Kidney (tissue), 22 donors: ENCODE data around the gene TEN1. TPM values are rescaled to one million over a fixed set of nuclear protein-coding genes. Genes with fewer than 3 reads are reported as not detected.
A peak's percentile ranks its signal among the peaks of the same experiment; 100 is the strongest.

Experiments used
- DNase-seq, 5 donors: peaks; one replicate each; pipeline ENCODE4 v3.0.0-alpha.2; 2013 to 2020
- FAIRE-seq: peaks from 2 replicates; lab custom pipeline; 2012; peaks lifted over from hg19 to GRCh38; lab: Jason Lieb, UNC
- H3K27ac ChIP-seq, 2 donors: one replicate each; pipeline ENCODE4 v1.7.0; 2013; ENCODE audit warnings: low read depth in 2 of 2, low read length in 2 of 2, inconsistent platforms in 1 of 2
- H3K27me3 ChIP-seq: one replicate; pipeline ENCODE4 v1.7.1; 2013; ENCODE audit warnings: low read length, inconsistent platforms; ENCODE audit not compliant: control insufficient read depth, insufficient read depth
- H3K36me3 ChIP-seq, 3 donors: one replicate each; pipeline versions ENCODE4 v1.7.0 to v1.7.1; 2013; ENCODE audit warnings: low read length in 3 of 3, control low read depth in 1 of 3, inconsistent platforms in 1 of 3; ENCODE audit not compliant: insufficient read depth in 3 of 3, control insufficient read depth in 2 of 3
- H3K4me1 ChIP-seq, 3 donors: one replicate each; pipeline versions ENCODE4 v1.7.0 to v1.7.1; 2013; ENCODE audit warnings: low read length in 3 of 3, inconsistent platforms in 1 of 3, low read depth in 1 of 3; ENCODE audit not compliant: control insufficient read depth in 2 of 3, insufficient read depth in 2 of 3
- H3K4me3 ChIP-seq, 3 donors: one replicate each; pipeline versions ENCODE4 v1.7.0 to v1.8.1; 2013; ENCODE audit warnings: low read length in 3 of 3, control low read depth in 1 of 3, inconsistent platforms in 1 of 3
- H3K9ac ChIP-seq, 3 donors: one replicate each; pipeline versions ENCODE4 v1.7.0 to v1.7.1; 2013; ENCODE audit warnings: low read length in 3 of 3, control low read depth in 1 of 3, inconsistent platforms in 1 of 3
- H3K9me3 ChIP-seq, 3 donors: one replicate each; pipeline versions ENCODE4 v1.7.0 to v1.7.1; 2013; ENCODE audit warnings: low read length in 3 of 3, control low read depth in 1 of 3, inconsistent platforms in 1 of 3; ENCODE audit not compliant: control insufficient read depth in 2 of 3, insufficient read depth in 1 of 3
- intact Hi-C: fragments of 100-400 bp; cut with DNase I; formaldehyde crosslinking; loops from one replicate; pipeline ENCODE4 v1.11.1; 2022
- long read RNA-seq, 10 donors: library from polyadenylated mRNA in 1 of 10; unstranded in 1 of 10; transcript quantifications; one replicate each; pipeline ENCODE4 v2.0.0 and lab custom pipeline, GENCODE V29; 2021 to 2026
- polyA plus RNA-seq: library from polyadenylated mRNA; stranded (reverse); fragments of 350-450 nt; fragmentation: Illumina TruSeq; extraction: RNeasy Lipid Tissue Mini Kit (QIAGEN cat#74804); gene quantifications from one replicate; pipeline ENCODE4 v1.2.3, GENCODE V29; 2014; ENCODE audit warnings: low read depth, low replicate concordance; ENCODE audit not compliant: insufficient read depth
- total RNA-seq: library from RNA; stranded (reverse); fragmentation: NEBNext Ultra II Directional; extraction: Animal tissue kit (Norgen Biotek cat#: 25700); gene quantifications from one replicate; pipeline ENCODE4 v1.2.1, GENCODE V29; 2021
- TF ChIP-seq, protein P1 (sequence below): IDR thresholded peaks from 3 replicates; pipeline ENCODE4 v1.5.1; 2012; ENCODE audit warnings: mild to moderate bottlenecking, moderate library complexity, borderline replicate concordance; ENCODE audit not compliant: insufficient read depth; ENCODE audit errors: extremely low read depth
- donor health status: control.
- donor health status: control.
- donor health status: control.
- donor health status: control.
- donor health status: control.
- donor health status: DM: yes; HTN: yes; CAD: no.
- donor health status: Normal renal cell carcinoma (clear cell type).

TEN1 gene
- total RNA-seq (21.3 TPM), polyA plus RNA-seq (40.8 TPM)
- long read RNA-seq, donor 1, transcript TEN1-201 (4 exons, 994 nt), result major isoform, 16 of 16 reads
- long read RNA-seq, donor 1, partial matches to known transcripts, result 0 of 16 reads
- long read RNA-seq, donor 1, other reads (novel, unspliced or antisense), result 0 of 16 reads
- long read RNA-seq, donor 2, transcript TEN1-201 (4 exons, 994 nt), result major isoform, 13 of 14 reads
- long read RNA-seq, donor 2, partial matches to known transcripts, result 0 of 14 reads
- long read RNA-seq, donor 2, other reads (novel, unspliced or antisense), result 0 of 14 reads
- long read RNA-seq, donor 3, transcript TEN1-201 (4 exons, 994 nt), result major isoform, 20 of 22 reads
- long read RNA-seq, donor 3, partial matches to known transcripts, result 0 of 22 reads
- long read RNA-seq, donor 3, other reads (novel, unspliced or antisense), result 0 of 22 reads
- long read RNA-seq, donor 4, partial matches to known transcripts, result 0 of 4 reads
- long read RNA-seq, donor 4, other reads (novel, unspliced or antisense), result 0 of 4 reads
- long read RNA-seq, donor 5, result 0 reads
- long read RNA-seq, donor 6, transcript TEN1-201 (4 exons, 994 nt), result major isoform, 9 of 9 reads
- long read RNA-seq, donor 6, partial matches to known transcripts, result 0 of 9 reads
- long read RNA-seq, donor 6, other reads (novel, unspliced or antisense), result 0 of 9 reads
- long read RNA-seq, donor 7, transcript TEN1-201 (4 exons, 994 nt), result major isoform, 6 of 9 reads
- long read RNA-seq, donor 7, partial matches to known transcripts, result 1 of 9 reads
- long read RNA-seq, donor 7, other reads (novel, unspliced or antisense), result 2 of 9 reads
- long read RNA-seq, donor 8, transcript TEN1-201 (4 exons, 994 nt), result major isoform, 14 of 14 reads
- long read RNA-seq, donor 8, partial matches to known transcripts, result 0 of 14 reads
- long read RNA-seq, donor 8, other reads (novel, unspliced or antisense), result 0 of 14 reads
- long read RNA-seq, donor 9, transcript TEN1-201 (4 exons, 994 nt), result major isoform, 5 of 7 reads
- long read RNA-seq, donor 9, partial matches to known transcripts, result 0 of 7 reads
- long read RNA-seq, donor 9, other reads (novel, unspliced or antisense), result 0 of 7 reads
- long read RNA-seq, donor 10, transcript TEN1-201 (4 exons, 994 nt), result major isoform, 6 of 6 reads
- long read RNA-seq, donor 10, partial matches to known transcripts, result 0 of 6 reads
- long read RNA-seq, donor 10, other reads (novel, unspliced or antisense), result 0 of 6 reads

GRCh38 chr17:75978938-75979704 lies at the start of gene TEN1, which contains the start of gene ACOX1:
TSS of gene TEN1 (plus strand) at chr17:75979240. CDS start at chr17:75986193, 6,953 bp downstream.
TSS of gene ACOX1 (minus strand) at chr17:75979166. CDS start at chr17:75979073, 93 bp downstream.
- intact Hi-C loops, result no loop called here
- Histone ChIP-seq H3K4me1 (peaks cover 6 to 20% (median 8%) of the 10 kb centered on the region in 3 donors), H3K27ac (peak within 1 kb of the TSS; percentile 99 to 100), H3K9me3 (no peaks in the 10 kb centered on the region), H3K4me3 (peak within 1 kb of the TSS; percentile 78 to 90 (median 89)), H3K36me3 (peaks cover 0 to 3% (median 0%) of the 10 kb centered on the region in 3 donors), H3K27me3 (no peaks in the 10 kb centered on the region), H3K9ac (peak within 1 kb of the TSS; percentile 88 to 95 (median 92))
- TF ChIP-seq, protein P1, sequence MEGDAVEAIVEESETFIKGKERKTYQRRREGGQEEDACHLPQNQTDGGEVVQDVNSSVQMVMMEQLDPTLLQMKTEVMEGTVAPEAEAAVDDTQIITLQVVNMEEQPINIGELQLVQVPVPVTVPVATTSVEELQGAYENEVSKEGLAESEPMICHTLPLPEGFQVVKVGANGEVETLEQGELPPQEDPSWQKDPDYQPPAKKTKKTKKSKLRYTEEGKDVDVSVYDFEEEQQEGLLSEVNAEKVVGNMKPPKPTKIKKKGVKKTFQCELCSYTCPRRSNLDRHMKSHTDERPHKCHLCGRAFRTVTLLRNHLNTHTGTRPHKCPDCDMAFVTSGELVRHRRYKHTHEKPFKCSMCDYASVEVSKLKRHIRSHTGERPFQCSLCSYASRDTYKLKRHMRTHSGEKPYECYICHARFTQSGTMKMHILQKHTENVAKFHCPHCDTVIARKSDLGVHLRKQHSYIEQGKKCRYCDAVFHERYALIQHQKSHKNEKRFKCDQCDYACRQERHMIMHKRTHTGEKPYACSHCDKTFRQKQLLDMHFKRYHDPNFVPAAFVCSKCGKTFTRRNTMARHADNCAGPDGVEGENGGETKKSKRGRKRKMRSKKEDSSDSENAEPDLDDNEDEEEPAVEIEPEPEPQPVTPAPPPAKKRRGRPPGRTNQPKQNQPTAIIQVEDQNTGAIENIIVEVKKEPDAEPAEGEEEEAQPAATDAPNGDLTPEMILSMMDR, result peak; percentile 2
- FAIRE-seq (no peak), DNase-seq (peak; percentile 99 to 100 (median 99))

GRCh38 chr17:75931062-75931461 lies 48.0 kb upstream of the TEN1 start:
- Histone ChIP-seq H3K4me1 (no peaks in the 10 kb centered on the region), H3K4me3 (no peak overlapping the region), H3K9me3 (no peaks in the 10 kb centered on the region), H3K27me3 (no peaks in the 10 kb centered on the region), H3K36me3 (peaks cover 0 to 5% (median 3%) of the 10 kb centered on the region in 3 donors), H3K9ac (no peak overlapping the region), H3K27ac (no peak overlapping the region)
- FAIRE-seq (no peak), DNase-seq (peak in 1 of 5 donors; percentile 18)
- TF ChIP-seq, protein P1, result no peak
- intact Hi-C loops, result no loop called here

DNA sequence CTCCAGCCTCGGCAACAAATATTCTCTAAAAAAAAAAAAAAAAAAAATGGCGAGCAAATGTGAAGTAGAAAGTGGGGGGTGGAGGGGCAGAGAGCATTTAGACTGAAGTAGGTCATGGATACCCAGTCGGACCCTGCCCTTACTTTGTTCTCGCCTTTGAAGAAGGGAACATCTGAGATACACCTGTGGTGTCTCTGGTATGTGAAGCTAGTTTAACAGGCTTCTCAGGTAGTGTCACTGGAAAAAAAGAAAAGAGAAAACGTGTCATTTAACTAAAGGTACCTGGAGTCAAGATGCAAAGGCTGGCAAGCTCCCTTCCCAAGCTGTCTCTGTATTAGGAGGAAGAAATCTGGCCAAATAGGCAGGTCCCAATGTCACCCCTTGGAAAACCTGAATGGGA lies 46.2 kb upstream of the TEN1 start:
- Histone ChIP-seq H3K4me1 (no peaks in the 10 kb centered on the region), H3K9ac (no peak overlapping the region), H3K27me3 (no peaks in the 10 kb centered on the region), H3K9me3 (no peaks in the 10 kb centered on the region), H3K4me3 (no peak overlapping the region), H3K27ac (no peak overlapping the region), H3K36me3 (peaks cover 0 to 1% (median 0%) of the 10 kb centered on the region in 3 donors)
- intact Hi-C loops, result no loop called here
- TF ChIP-seq, protein P1, result no peak
- FAIRE-seq (no peak), DNase-seq (no peak)
